Ovary (tissue), 3 donors: ENCODE results near the gene HLA-DQA2.

Experiments used
- CTCF ChIP-seq, 3 donors: fragments of 450-650 bp in 2 of 3; fragments of 200-600 bp in 1 of 3; IDR thresholded peaks; one replicate each; pipeline versions ENCODE4 v1.5.1 to v1.8.0; 2016 to 2022; ENCODE audit warnings: antibody characterized with exemption in 3 of 3, mild to moderate bottlenecking in 1 of 3
- POLR2A ChIP-seq: fragments of 450-650 bp; IDR thresholded peaks from one replicate; pipeline ENCODE4 v1.6.1; 2017; ENCODE audit warnings: antibody characterized with exemption, mild to moderate bottlenecking, moderate library complexity
- donor health status: DM: no; HTN: no; CAD: no.

- TF ChIP-seq CTCF (IDR thresholded peaks at IDR 0.05) (no peak), POLR2A (no peak)
These were observed at the start of gene HLA-DQA2 for GRCh38 chr6:32741031-32741960.
